ENCODE measurements around the gene CD2AP.
"Not testable (repeated sequence)": the region's sequence is repeated elsewhere in the genome, so short reads cannot be mapped to it uniquely, and the experiment has no call there.

The CD2AP gene

DNA sequence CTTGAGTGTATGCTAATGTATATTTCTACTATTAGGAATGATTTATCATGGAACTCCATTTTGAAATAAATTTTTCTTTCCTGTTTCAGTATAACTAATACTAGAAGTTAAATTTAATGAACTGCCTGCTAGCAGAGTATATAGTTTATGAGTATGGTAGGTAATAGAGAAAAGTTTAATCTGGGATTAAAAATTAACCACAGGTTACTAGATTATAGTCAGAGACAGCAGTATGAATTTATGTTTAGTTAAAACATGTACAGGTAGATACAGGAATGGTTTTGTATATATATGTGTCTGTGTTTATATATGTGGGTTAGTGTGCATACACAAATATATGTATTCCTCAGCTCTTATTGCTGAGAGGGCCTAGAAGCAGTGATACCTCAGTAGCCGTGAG, 32.3 kb downstream of the CD2AP start:
- DNase-seq: no peak

DNA sequence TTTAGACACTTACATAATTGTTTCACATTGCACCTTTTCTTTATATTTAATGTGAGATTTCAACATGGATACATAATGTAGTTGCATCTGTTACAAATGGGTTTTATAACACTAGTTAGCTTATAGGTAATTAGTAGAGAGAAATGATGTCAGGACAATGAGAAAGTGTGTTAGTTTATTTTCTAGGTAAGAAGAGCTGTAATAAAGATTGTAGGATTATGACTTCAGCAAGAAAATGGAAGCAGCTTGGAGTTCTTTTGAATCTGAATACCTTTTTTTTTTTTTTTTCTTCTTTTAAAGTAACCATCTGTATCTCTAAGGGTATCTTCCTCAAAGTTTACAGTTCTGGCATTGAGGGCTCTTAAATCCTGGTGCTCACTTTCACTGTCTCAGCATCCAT, 35.3 kb downstream of the CD2AP start:
- no peak for DNase-seq

DNA sequence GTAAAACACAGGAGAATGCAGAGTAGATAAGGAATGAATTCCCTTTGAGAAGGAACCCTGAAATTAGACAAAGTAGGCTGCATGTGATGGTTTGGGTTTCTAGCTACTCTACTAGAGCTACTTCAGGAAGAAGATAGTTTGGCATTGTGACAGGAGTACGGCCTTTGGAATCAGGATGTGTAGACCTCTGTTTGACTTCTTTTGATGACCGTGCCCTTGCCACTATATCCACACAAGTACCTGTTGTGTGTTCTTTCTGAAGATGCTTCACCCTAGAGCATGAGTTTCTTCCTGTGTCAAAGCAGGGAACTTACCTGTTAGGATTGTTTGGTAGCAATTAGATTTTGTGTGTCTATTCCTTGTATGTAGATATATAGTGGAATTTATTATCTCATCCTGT, 41.7 kb downstream of the CD2AP start:
- DNase-seq: no peak

DNA sequence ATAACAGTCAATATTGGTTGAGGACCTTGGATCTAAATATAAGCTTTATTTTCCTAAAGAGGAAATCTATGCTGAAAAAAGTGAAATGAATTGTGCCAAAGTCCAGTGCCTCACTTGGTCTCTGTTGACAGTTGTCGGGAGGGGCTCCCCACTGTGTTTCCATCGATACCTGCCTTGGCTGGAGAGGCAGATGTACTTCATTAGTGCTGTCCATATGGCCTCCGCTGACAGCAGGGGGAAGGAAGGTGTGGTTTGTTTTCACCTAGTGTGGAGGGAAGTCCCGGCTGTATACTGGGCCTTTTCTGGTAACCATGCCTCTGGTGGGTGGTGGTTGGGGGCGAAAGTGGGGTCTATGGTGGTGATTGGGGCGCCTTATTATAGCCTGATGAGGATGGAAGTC, 42.7 kb downstream of the CD2AP start:
- no peak for DNase-seq

DNA sequence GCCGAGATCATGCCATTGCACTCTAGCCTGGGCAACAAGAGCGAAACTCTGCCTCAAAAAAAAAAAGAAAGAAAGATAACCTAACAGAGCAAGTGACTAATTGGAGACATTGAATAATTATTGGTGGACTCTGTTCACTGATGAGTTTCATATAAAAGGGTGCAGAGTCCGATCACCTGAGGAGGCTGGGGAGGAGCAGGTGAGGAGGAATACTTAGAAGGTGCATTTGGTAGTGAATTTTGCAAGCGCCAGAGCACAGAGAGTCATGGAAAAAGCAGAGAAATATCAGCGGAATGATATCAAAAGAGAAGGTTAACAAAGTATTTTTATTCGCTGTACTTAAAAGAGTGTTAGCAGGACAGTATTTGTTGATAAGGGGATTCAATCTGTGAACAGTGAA, 44.4 kb downstream of the CD2AP start:
- no peak for DNase-seq

DNA sequence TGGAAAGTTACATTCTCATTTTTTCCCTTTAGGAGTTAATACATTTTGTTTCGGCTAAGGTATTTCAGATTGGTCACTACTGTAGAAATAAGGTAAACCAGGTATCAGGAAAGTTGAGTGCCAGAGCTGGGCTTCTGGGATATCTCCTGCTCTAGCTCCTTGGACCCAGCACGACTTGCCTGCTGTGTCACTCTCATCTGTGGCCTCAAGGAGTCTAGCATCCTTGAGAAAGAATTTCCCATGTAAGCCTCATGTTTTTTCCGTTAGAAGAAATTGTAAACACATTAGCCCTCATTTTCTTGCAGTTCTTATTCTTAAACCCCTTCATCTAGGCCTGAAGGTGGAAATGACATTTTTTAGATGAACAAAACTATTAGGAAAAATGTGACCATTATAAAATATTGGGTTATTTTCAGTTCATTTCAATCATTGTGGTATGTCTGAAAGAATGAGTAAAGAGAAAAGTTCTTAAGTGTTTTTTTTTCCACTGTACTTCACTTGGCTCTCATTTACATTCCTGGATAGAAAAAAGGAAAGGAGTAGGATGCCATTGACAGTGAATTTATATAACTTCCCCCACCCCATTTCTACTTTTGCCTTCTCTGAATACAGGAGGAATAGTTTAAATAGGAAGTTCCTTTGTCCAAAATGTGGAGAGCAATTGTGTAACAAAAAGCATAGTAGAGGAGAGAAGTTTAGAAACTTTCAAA, 46.7 kb downstream of the CD2AP start:
- no peak for DNase-seq

DNA sequence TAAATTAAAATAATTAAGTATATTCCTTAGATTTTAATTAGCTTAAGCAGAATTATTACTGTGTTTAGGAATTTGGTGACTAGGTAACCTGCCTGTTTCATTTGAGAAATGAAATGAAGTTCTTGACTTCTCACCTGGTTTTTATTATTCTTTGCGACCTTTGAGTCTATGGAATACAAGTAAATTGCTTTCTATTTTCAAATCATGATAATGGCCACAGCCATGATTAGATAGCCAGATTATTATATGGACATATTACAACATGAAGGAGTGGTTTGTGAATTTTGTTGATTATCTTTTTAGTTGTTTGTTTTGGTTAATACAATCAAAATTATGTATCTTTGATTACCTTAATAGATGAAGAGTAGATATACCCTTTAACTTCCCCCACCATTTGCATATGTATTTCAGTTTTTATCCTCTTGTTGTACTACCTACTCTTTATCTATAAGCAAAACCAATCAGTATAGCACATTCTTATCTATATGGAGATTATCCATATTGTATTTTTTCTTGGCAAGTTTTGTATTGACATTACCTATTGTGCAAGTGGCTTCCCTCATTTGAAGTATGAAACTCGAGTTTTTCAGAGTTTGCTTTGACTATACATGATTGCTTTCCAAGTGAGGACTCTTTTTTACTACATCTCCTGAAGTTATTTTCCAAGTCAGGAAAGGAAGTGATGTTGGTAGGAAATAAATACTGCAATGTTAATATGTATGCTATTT, 47.9 kb downstream of the CD2AP start:
- DNase-seq: no peak

DNA sequence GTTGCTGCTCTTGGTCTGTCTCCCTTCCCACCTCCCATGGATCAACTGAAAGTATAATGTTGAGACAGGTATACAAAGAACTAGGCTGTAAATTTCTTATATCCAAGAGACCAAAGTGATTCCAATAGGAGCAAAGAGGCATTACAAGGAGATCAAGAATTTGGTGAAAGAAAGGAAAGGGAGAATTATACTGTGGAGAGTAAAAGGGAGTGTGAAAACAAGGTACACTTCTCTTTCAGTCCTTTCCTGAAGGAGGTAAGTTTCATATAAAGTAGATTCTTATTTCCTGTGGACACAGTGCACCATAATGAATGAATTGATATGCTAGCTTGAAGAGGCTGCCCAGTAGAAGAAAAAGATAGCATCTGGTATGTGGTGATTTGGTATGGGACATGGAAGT, 49.7 kb downstream of the CD2AP start:
- no peak for DNase-seq

DNA sequence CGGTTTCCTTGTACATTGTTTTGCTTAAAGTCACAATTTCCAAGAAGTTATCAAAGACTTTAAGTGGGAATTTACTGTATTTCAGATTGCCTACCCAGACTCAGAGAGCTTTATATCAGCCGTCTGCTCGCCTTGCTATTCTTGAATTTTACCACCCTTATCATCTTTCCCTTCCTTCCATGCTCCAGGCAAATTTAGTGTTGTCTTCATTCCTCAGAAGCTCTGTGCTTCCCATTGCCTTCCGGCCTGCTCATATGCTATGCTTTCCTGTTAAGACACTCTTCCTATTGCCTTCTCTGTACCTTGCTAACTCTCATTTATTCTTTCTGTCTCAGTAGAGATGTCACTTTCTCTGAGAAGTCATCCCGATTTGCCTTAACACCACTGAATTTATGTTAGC, 52.1 kb downstream of the CD2AP start:
- no peak for DNase-seq

DNA sequence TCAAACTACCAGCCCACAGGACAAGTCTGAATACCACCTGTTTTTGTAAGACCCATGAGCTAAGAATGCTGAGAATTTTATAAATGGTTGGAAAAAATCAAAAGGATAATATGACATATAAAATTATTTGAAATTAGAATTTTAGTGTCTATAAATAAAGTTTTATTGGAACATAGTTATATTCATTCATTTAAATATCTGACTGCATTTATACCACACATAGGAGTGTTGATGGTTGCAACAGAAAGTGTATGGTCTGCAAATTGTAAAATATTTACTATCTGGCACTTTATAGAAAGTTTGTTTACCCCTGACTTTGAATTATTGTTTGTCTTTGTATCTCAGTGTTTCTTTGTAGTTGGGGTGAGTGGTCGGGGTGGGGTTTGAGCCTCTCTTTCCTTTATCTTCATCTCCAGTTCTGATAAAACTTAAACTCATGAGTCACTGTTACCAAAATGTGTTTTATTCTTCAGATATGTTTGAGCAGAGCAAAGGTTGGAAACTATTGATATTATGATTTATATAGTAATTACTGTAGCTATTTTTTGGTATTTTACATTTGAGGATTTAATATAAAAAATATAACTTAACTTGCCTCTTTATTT, 55.5 kb downstream of the CD2AP start:
- DNase-seq: no peak

DNA sequence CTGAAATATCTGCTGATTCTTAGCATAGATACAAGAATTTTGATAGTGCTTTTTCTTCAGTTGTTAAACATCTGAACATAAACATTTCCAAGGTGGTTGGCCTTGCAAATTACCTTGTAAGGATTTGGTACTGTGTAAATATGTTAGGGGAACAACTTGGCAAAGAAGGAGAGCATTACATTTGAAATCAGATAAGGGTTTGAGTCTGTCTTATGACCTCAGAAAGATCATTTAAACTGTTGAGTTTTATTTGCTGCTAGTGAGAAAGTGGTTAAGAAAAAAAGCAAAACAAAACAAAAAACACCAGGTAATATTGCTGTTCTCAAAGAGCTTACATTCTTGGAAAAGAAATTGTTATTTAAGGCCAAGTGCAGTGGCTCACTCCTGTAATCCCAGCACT, 56.5 kb downstream of the CD2AP start:
- DNase-seq: no peak

DNA sequence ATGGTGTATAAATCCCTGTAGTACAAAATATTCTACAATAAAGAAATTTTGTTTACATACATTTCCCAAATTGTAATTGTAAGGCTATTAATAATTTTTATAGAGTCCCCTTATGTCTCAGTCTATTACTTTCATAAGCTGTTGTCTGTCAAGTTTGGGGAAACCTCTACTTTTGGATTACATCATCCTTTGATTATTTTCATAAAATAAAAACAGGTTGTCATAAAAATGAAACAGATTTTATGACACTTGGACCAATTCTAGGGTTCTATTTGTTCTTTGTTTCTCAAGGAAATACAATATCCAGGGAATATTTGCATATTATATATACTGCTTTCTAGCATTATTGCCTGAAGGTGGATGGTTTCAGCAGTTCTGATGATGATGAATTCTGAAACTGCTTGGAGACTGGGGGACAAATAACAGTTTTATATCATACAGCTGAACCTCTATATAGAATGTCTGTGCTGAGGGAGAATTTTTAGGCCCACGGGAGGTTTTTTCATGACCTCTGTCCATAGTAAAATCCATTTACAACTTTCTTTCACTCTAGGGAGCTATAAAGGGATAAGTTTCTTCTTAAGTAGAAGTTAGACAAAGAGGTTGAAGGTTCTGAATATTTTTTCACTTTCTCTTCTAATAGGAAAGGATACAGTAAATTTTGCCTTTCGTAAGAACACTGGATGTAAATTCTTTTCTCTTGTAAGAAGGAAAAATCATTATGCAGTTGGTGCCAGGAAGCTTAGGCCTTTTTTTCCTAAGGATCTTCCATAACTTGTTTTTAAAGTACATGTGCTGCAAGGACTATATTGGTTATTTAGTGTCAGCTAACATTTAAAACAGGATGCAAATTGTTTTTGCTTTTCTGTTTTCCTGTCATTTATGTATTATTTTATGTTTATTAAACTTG, 58.0 kb downstream of the CD2AP start:
- DNase-seq: no peak

DNA sequence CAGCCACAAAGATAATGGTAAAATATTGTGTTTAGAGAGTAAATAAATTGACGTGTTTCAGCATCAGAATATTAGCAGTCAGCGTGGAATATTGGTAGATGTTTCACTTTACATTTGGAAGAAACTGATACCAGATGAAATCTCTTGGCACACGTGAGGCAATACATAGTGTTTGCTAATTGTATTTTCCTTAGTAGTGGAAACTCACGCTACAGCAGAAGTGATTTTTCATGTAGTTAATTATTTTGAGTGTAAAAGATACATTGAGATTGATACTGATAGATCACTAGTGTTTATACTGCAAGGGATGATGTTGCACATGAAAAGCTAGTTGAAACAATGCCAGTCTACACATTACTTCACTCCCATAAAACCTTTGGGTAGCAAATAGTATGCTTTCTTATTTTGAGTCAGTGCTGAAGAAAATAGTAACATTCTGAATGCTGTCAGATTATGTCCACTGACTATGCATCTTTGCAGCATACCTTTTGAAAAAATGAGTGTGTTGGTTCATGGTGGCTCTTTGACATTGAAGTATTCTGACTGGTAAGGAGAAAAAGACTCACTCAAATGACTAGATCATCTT, 59.3 kb downstream of the CD2AP start:
- DNase-seq: no peak

DNA sequence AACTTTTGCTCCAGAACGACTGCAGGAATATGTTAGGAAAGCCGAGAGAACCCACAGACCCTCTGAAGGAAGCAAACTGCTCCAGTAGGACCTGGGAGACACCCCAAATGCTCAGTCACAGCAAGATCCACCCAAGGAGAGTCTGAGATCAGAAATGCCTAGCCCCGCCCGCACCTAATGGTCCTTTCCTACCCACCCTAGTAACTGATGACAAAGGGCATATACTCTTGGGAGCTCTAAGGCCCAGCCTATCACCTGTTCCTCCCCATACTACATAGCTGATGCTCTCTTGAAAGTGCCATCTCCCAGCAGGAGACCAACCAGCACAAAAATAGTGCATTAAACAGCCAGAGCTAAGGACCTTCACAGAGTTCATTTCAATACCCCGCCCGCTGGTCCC, 67.6 kb downstream of the CD2AP start:
- no peak for DNase-seq

DNA sequence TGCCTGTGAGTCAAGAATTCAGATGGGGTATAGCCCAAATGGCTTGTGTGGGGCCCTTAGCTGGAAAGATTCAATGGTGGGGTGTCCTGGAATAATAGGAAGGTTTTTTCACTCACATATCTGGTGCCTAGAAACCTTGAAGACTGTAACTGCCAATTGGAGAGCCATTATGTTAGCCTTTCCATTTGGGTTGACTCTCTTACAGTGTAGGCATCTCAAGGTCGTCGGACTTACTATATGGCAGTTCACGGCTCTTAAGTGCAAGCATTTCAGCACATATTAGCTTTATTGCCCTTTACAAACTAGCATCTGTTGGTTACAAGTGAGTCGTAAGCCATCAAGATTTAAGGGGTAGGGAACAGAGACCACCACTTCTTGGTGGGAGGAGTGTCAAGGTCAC, 74.1 kb downstream of the CD2AP start:
- no peak for DNase-seq

DNA sequence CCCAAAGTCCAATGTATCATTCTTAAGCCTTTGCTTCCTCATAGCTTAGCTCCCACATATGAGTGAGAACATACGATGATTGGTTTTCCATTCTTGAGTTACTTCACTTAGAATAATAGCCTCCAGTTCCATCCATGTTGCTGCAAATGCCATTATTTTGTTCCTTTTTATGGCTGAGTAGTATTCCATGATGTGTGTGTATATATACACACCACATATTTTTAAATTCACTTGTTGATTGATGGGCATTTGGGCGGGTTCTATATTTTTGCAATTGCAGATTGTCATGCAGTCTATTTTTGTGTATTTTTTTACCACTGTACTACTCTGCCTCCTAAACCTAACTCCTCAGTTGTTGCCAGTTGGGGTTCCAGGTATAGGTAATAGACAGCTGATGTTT, 74.7 kb downstream of the CD2AP start:
- no peak for DNase-seq

DNA sequence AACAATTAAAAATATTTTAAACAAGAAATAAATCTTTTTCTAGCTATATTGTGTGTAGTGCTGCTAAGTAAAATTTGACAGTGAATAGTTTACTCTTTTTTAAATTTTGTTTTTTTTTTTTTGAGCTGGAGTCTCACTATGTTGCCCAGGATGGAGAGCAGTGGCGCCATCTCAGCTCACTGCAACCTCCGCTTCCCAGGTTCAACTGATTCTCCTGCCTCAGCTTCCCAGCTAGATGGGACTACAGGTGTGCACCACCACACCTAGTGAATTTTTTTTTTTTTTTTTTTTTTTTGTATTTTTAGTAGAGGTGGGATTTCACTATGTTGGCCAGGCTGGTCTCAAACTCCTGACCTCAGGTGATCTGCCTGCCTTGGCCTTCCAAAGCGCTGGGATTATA, 75.7 kb downstream of the CD2AP start:
- DNase-seq: not testable (repeated sequence)

DNA sequence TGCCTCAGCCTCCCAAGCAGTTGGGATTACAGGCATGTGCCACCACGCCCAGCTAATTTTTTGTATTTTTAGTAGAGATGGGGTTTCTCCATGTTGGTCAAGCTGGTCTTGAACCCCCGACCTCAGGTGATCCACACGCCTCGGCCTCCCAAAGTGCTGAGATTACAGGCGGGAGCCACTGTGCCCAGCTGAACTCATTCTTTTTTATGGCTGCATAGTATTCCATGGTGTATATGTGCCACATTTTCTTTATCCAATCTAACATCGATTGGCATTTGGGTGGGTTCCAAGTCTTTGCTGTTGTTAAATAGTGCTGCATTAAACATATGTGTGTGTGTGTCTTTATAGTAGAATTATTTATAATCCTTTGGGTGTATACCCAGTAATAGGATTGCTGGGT, 78.9 kb downstream of the CD2AP start:
- not testable (repeated sequence) for DNase-seq

DNA sequence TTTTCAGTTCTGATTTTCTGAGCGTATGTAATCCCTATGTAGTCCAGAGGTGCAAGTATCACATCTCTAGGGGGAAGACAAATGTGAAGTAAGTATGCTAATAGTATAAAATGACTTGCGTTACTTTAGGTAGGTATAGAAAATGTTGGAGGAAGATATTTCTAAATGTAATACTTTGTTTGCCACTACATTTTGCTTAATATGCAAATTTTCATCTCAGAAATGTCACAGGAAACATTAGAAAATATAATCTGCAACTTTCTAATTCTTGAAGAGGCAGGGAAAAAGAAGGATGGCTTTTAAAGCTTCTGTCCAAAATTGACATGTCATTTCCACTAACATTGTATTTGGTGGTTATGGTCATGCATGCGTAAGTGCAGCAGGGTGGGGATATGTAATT, 85.6 kb downstream of the CD2AP start:
- DNase-seq: no peak

DNA sequence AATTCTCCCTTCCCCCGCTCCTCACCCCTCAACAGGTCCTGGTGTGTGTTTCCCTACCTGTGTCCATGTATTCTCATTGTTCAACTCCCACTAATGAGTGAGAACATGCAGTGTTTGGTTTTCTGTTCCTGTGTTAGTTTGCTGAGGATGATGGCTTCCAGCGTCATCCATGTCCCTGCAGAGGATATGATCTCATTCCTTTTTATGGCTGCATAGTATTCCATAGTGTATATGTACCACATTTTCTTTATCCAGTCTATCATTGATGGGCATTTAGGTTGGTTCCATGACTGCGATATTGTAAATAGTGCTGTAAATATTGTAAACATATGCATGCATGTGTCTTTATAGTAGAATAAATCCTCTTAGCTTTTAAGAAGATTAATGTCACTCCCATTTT, 89.0 kb downstream of the CD2AP start:
- not testable (repeated sequence) for DNase-seq

DNA sequence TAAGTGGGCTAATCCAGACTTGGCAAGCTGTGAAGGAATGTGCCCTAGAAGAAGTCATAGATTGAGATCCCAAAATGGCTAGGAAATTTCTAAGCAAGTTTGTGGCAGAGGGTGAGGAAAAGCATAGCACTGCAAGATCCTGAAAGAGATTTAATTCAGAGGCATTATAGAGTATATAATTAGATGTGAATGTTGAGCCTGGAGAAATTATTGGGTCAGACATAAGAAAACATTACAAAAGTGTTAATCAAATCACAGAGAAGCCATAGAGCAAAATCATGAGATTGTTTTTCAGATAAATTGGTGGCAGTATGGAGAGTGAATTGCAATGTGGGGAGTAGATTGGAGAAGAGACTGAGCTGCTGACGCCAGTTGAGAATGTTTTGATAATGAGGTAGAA, 90.0 kb downstream of the CD2AP start:
- no peak for DNase-seq

DNA sequence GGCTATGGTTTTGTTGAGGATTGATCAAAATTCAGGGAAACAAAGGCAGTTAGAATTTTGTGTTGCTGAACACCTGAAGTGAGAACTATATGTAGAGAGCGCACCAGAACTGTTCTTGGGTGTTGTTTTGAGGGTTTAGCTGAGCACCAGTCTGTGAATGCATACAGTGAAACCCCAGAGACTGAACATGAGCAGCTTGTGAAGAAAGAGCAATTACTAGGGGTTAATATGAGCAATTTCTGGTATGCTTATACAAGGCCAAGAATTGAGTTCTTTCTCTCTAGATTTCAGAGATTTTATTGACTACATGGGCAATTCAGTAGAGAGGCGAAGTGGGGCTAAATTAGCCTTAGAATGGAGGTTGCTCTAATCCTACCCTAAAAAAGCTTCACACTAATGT, 93.9 kb downstream of the CD2AP start:
- no peak for DNase-seq

DNA sequence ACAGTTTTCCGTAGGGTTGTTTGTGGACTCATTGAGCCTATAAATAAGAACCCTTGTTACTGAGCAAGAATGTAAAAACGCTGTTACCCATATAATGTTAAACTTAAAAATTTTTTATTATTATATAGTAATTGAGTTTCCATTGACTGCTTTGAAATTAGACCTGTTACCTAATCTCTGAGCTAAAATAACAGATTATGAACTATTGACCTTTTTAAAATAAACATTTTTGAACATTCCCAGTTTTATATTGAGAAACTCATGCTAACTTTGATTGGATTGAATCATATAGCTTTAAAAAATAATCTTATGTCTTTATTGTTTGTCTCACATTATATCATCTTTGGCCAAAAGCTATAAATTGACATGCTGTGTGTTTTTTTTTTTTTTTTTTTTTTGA, 95.5 kb downstream of the CD2AP start:
- no peak for DNase-seq

Data from SHP77 (cell line).